Superior temporal gyrus (tissue), 1 donor: ENCODE data around the gene SNTB2.
"Not testable (repeated sequence)": the region's sequence is repeated elsewhere in the genome, so short reads cannot be mapped to it uniquely, and the experiment has no call there.

Experiments used
- DNase-seq: peaks from one replicate; pipeline ENCODE4 v3.0.0-alpha.2; 2016; ENCODE audit errors: extremely low spot score

The SNTB2 gene

GRCh38 chr16:69236319-69236718 lies 49.4 kb downstream of the SNTB2 start:
- no peak for DNase-seq

- DNase-seq: no peak
These were observed 50.3 kb downstream of the SNTB2 start for GRCh38 chr16:69237296-69237695.

GRCh38 chr16:69239851-69240250 lies 52.9 kb downstream of the SNTB2 start:
- DNase-seq: no peak

DNA sequence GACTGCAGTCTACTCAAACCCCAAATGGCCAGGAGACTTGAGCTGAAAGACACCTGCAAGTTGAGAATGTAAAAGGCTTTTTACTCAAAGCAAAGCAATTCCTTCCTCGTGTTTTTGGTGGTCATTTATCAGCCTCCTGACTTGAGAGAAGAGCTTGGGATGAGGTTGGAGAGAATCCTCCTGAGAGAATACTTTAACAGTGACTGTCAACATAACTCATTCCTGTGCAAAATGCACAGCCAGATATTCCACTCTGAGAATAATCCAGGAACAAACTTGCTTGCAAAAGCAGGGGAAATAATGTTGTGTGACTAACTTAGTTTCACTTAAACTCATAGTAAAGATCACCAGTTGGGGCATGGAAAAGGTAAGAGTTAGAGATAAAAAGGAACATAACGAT lies 53.4 kb downstream of the SNTB2 start:
- DNase-seq: no peak

- no peak for DNase-seq
These were observed 55.0 kb downstream of the SNTB2 start for GRCh38 chr16:69241926-69242325.

- no peak for DNase-seq
These were observed 56.5 kb downstream of the SNTB2 start for GRCh38 chr16:69243479-69243878.

- DNase-seq: no peak
These were observed 57.4 kb downstream of the SNTB2 start for GRCh38 chr16:69244336-69244735.

GRCh38 chr16:69250081-69250480 lies 63.1 kb downstream of the SNTB2 start:
- DNase-seq: no peak

- DNase-seq: no peak
These were observed 66.9 kb downstream of the SNTB2 start for GRCh38 chr16:69253870-69254341.

GRCh38 chr16:69259428-69259764 lies 72.4 kb downstream of the SNTB2 start:
- not testable (repeated sequence) for DNase-seq

- no peak for DNase-seq
These were observed 73.1 kb downstream of the SNTB2 start for GRCh38 chr16:69260019-69260418.

- no peak for DNase-seq
These were observed 73.5 kb downstream of the SNTB2 start for GRCh38 chr16:69260506-69260905.

GRCh38 chr16:69266334-69267063 lies 79.5 kb downstream of the SNTB2 start:
- no peak for DNase-seq

GRCh38 chr16:69267633-69268032 lies 80.7 kb downstream of the SNTB2 start:
- no peak for DNase-seq

- DNase-seq: no peak
These were observed 83.4 kb downstream of the SNTB2 start for GRCh38 chr16:69270395-69270794.

DNA sequence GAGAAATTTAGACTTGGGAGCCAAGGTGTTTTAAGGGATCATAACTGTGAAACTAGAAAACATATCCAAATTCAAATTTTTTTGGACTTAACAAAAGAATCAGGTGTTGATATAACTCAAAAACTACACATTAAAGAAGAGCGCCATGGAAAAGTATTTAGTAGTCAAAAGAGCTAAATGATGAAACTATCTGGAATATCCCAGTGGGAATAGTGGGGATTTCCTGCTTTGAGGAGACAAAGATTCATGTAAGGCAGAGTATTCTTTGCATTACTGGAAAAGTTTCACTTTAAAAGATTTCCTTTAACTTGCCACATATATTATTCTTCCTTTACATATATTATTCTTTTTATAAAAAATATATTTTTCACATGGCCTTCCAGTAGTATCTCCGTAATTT lies 83.9 kb downstream of the SNTB2 start:
- no peak for DNase-seq

- no peak for DNase-seq
These were observed 86.0 kb downstream of the SNTB2 start for GRCh38 chr16:69273009-69273408.

GRCh38 chr16:69274699-69275235 lies 87.8 kb downstream of the SNTB2 start:
- no peak for DNase-seq

- no peak for DNase-seq
These were observed 89.5 kb downstream of the SNTB2 start for GRCh38 chr16:69276148-69277115.

DNA sequence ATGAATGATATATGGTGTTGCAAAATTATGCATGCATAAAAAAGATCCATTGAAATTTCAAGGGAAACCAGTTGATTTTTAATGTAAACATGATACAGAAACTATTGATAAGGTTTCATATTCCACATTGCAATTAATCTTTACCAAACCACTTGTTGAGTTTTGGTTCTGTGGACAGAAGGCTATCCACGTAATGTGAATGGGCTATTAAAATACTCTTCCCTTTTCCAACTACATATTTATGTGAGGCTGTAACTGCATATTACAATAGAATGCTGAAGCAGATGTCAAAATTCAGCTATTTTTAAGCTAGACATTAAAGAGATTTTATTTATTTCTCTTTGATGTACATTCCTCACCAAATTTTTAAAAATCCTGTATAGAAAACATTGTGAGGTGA lies 90.4 kb downstream of the SNTB2 start:
- DNase-seq: no peak

DNA sequence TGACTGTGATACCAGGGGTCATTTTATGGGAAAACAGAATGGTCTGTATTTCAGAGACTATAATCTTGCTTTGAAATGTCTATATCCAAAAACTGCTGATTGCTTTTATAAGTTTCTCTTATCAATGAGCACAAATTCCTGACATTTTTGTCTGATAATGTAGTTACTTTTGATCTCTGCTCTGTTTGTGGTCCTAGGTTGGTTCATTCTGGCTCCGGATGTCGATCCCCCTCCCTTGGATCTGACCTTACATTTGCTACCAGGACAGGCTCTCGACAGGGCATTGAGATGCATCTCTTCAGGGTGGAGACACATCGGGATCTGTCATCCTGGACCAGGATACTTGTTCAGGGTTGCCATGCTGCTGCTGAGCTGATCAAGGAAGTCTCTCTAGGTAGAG lies 96.9 kb downstream of the SNTB2 start:
- DNase-seq: no peak

DNA sequence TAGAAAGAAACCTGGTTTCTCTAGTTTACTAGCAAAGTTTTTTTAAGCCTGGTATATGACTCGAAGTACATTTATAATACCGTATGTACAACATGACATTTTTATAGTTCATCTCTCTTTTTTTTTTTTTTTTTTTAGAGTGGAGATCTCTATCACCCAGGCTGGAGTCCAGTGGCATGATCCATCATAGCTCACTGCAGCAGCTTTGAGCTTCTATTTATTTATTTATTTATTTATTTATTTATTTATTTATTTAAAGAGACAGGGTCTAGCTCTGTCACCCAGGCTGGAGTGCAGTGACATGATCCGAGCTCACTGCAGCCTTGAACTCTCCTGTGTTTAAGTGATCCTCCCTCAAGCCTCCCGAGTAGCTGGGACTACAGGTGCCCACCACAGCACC lies 98.3 kb downstream of the SNTB2 start:
- DNase-seq: no peak
